Measurements from ENCODE around the gene TBC1D22A.

DNA sequence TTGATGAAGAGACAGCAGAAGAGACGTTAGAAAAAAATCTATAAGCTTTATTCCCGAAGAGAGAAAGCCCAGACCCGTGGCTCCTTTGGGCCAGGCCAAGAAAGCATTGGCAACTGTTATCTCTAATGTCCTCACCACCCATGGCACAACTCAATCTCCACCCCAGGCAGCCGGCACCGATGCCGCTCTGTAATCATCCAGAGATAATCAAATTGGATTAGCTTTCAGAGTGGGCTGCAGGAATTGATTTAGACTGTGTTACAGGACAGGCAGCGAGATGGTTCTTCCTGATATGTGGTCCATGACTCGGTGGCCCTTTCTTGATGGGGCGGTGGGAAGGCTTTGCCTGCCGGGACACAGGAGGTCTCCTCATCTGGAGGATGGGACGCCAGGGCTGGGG is 383.9 kb downstream of the TBC1D22A start:
- TF ChIP-seq POLR2A (IDR thresholded peaks at IDR 0.05) = no peak
- TF ChIP-seq, protein P1, sequence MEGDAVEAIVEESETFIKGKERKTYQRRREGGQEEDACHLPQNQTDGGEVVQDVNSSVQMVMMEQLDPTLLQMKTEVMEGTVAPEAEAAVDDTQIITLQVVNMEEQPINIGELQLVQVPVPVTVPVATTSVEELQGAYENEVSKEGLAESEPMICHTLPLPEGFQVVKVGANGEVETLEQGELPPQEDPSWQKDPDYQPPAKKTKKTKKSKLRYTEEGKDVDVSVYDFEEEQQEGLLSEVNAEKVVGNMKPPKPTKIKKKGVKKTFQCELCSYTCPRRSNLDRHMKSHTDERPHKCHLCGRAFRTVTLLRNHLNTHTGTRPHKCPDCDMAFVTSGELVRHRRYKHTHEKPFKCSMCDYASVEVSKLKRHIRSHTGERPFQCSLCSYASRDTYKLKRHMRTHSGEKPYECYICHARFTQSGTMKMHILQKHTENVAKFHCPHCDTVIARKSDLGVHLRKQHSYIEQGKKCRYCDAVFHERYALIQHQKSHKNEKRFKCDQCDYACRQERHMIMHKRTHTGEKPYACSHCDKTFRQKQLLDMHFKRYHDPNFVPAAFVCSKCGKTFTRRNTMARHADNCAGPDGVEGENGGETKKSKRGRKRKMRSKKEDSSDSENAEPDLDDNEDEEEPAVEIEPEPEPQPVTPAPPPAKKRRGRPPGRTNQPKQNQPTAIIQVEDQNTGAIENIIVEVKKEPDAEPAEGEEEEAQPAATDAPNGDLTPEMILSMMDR (IDR thresholded peaks at IDR 0.05) = no peak

All from gastroesophageal sphincter (tissue), 3 donors.